ENCODE results near the gene TMEM219. TPM values are rescaled to one million over a fixed set of nuclear protein-coding genes. Genes with fewer than 3 reads are reported as not detected.

Gene TMEM219
- total RNA-seq, 1 experiment from 2014 or later, result 48.3 TPM

- TF ChIP-seq CTCF (conservative IDR thresholded peaks at IDR 0.05; ENCODE audit: low read depth, low read length), result no peak
- no peak for TF ChIP-seq EZH2 (IDR thresholded peaks at IDR 0.05; ENCODE audit: borderline replicate concordance, low read depth, low read length, poor library complexity, severe bottlenecking)
- peaks cover 79% of the 10 kb centered on the region for H3K36me3 ChIP-seq (ENCODE audit: insufficient read depth, low read length, poor library complexity, severe bottlenecking)
- intact Hi-C loops (cut with micrococcal nuclease; ENCODE audit: unreplicated experiment), result no loop called here
- ChIA-PET POLR2A (ENCODE audit: low non-redundant PET) (interaction anchor here (0.5 kb wide), 1 partner anchor 164 kb away, joined by 5 read pairs; no protein-coding TSS in a partner anchor), CTCF (no interaction called here)
- BruUV-seq (replicated peaks), result no TSS peak
- H3K9me3 ChIP-seq (ENCODE audit: low read depth, low read length, poor library complexity, severe bottlenecking), result no peaks in the 10 kb centered on the region
- no peak overlapping the region for H3K27ac ChIP-seq (ENCODE audit: low read depth, low read length, poor library complexity, severe bottlenecking)
- no peaks in the 10 kb centered on the region for H3K27me3 ChIP-seq (replicated peaks; ENCODE audit: insufficient read depth, low read depth, low read length, poor library complexity)
- no peak overlapping the region for H3K4me3 ChIP-seq (ENCODE audit: low read depth, low read length, poor library complexity, severe bottlenecking)
- H3K4me1 ChIP-seq (ENCODE audit: insufficient read depth, low read length, poor library complexity, severe bottlenecking), result no peaks in the 10 kb centered on the region
- DNase-seq (ENCODE audit: low spot score), result no peak
Measured at GRCh38 chr16:29988346-29989075, 26.6 kb downstream of the TMEM219 start.

GRCh38 chr16:29989111-29989858 lies 27.4 kb downstream of the TMEM219 start:
- Histone ChIP-seq H3K36me3 (ENCODE audit: insufficient read depth, low read length, poor library complexity, severe bottlenecking) (peaks cover 71% of the 10 kb centered on the region), H3K9me3 (ENCODE audit: low read depth, low read length, poor library complexity, severe bottlenecking) (no peaks in the 10 kb centered on the region), H3K27me3 (replicated peaks; ENCODE audit: insufficient read depth, low read depth, low read length, poor library complexity) (no peaks in the 10 kb centered on the region), H3K27ac (ENCODE audit: low read depth, low read length, poor library complexity, severe bottlenecking) (no peak overlapping the region), H3K4me1 (ENCODE audit: insufficient read depth, low read length, poor library complexity, severe bottlenecking) (peaks cover under 1% of the 10 kb centered on the region), H3K4me3 (ENCODE audit: low read depth, low read length, poor library complexity, severe bottlenecking) (no peak overlapping the region)
- POLR2A ChIA-PET (ENCODE audit: low non-redundant PET), result interaction anchor here (0.5 kb wide), 1 partner anchor 165 kb away, joined by 5 read pairs; no protein-coding TSS in a partner anchor
- intact Hi-C loops (cut with micrococcal nuclease; ENCODE audit: unreplicated experiment), result no loop called here
- CTCF ChIA-PET, result no interaction called here
- no peak for DNase-seq (ENCODE audit: low spot score)
- TF ChIP-seq EZH2 (IDR thresholded peaks at IDR 0.05; ENCODE audit: borderline replicate concordance, low read depth, low read length, poor library complexity, severe bottlenecking), result no peak
- no peak for TF ChIP-seq CTCF (conservative IDR thresholded peaks at IDR 0.05; ENCODE audit: low read depth, low read length)
- no TSS peak for BruUV-seq (replicated peaks)

GRCh38 chr16:29990034-29990433 lies 28.2 kb downstream of the TMEM219 start:
- Histone ChIP-seq H3K4me1 (ENCODE audit: insufficient read depth, low read length, poor library complexity, severe bottlenecking) (peaks cover 8% of the 10 kb centered on the region), H3K9me3 (ENCODE audit: low read depth, low read length, poor library complexity, severe bottlenecking) (no peaks in the 10 kb centered on the region), H3K4me3 (ENCODE audit: low read depth, low read length, poor library complexity, severe bottlenecking) (no peak overlapping the region), H3K27ac (ENCODE audit: low read depth, low read length, poor library complexity, severe bottlenecking) (no peak overlapping the region), H3K36me3 (ENCODE audit: insufficient read depth, low read length, poor library complexity, severe bottlenecking) (peaks cover 63% of the 10 kb centered on the region), H3K27me3 (replicated peaks; ENCODE audit: insufficient read depth, low read depth, low read length, poor library complexity) (no peaks in the 10 kb centered on the region)
- intact Hi-C loops (cut with micrococcal nuclease; ENCODE audit: unreplicated experiment), result no loop called here
- ChIA-PET POLR2A (ENCODE audit: low non-redundant PET) (no interaction called here), CTCF (no interaction called here)
- TF ChIP-seq CTCF (conservative IDR thresholded peaks at IDR 0.05; ENCODE audit: low read depth, low read length), result no peak
- TF ChIP-seq EZH2 (IDR thresholded peaks at IDR 0.05; ENCODE audit: borderline replicate concordance, low read depth, low read length, poor library complexity, severe bottlenecking), result no peak
- no TSS peak for BruUV-seq (replicated peaks)
- DNase-seq (ENCODE audit: low spot score), result no peak
